NCI-H2029 (cell line): ENCODE measurements around the gene GRHL3.

Experiments used
- DNase-seq: peaks from one replicate; lab custom pipeline; 2025; lab: John Stamatoyannopoulos, UW

The GRHL3 gene

DNA sequence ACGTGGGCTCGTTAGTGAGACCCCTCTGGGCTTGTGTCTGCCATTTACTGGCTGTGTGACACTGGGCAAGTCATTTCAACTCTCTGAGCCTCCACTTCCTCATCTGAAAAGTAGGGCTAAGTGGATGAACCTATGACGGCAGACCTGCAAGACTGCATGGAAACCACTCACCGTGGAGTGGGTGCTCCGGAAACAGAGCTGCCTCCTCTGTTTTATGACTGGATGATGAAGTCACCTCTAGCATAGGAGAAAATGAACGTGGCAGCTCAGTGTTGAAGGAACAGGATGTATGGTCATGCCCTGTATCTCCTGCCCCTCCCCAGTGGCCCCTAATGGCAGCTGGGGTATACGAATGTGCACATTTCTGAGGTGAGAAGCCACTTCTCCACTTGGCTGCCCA, 53.9 kb downstream of the GRHL3 start:
- DNase-seq = no peak

DNA sequence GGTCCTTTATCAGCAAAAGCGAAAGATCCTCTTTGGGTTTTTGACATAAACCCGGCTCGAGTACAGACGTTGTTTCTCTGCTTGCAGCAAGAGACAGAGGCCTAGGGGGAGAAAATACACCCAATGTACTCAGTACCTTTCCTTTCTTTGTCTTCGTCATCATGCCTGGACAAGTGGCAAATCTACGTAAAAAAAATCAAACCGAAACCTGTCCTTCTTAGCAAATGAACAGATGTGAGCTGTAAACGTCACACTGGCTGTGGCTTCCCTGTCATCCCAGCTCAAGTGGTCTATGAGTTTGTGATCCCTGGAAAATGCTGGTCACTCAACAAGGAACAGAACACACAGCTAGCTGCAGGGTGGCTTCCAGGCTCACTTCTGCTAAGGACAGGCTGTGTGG, 54.6 kb downstream of the GRHL3 start:
- no peak for DNase-seq

DNA sequence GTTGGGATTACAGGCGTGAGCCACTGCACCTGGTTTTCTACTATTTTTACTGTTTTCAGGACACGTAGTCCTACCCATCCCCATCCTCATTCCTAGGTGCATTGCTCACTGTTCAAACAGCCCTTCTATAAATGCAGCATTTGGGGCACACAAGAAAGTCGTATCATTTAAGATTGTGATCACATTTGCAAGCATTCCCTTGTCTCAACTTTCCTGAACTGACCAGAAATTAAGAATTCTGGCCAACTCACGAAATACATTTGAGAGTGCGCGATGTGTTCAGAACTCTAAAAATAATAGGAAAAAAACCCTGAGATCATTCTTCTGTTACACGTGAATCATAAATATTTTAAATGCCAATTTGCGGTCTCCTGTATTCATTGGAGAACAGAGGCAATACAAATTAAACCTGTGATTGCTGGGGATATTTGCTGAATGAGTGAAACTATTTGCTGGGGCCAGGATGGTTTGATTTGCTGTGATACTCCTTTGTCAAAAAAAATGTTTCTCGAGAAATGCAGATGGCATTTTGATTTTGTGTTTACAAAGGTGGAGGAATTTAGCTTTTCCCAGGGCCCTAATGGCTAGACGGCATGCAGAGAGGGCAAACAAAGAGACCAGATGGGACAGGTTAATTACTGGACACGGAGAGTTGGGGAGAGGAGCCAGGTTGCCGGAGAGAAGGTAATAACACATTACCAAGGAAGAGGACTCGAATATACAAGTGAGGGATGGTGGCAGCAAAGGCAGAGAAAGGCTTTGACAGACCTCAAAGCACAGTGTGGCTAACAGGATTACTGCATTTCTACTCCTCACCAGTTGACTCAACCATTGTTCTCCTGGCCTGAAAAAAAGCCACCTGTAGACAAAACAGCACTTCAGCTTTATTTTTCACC, 56.0 kb downstream of the GRHL3 start:
- DNase-seq = no peak

DNA sequence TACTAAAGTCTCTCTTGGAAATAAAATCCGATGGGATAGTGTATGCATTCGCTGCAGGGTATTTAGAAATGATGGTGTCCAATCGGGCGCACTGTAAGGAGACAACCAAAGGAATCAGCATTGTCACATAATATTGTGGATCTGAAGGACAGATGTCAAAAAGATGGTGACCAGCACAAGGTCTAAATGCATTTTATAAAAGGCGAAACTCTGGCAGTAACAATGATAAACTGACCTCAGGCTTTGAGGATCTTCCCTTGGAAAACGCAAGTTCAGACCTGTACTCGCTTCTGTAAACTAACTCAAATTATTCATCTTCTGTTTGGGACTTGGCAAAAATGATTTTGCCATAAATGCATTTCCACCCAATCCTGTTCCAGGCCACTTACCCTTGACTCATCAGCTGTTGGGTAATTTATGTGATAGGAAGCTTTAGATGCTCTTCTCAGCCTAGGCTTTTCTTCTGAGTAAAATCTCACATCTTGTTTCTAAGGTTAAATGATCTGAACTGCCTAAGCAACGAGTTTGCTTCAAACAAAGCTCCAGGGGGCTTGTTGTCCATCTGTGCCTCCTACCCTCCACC, 60.7 kb downstream of the GRHL3 start:
- no peak for DNase-seq

DNA sequence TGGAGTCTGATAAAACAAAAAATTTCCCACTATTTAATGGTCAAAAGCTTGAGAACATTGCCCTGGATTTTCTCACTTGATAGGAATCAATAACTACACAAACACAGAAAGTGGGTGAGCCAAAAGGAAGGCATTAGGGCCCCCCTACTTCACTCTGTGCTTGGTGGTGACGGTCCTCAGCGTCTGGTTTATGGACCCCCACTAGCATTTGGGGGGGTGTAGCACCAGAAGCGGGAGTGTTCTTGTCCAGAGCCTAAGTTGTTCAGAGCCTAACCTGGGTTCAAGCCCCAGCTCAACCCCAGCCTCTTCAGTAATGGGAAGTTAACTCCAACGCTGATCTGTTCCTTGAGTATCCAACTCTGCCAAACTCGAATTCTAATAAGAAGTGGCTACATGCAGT, 61.4 kb downstream of the GRHL3 start:
- no peak for DNase-seq

DNA sequence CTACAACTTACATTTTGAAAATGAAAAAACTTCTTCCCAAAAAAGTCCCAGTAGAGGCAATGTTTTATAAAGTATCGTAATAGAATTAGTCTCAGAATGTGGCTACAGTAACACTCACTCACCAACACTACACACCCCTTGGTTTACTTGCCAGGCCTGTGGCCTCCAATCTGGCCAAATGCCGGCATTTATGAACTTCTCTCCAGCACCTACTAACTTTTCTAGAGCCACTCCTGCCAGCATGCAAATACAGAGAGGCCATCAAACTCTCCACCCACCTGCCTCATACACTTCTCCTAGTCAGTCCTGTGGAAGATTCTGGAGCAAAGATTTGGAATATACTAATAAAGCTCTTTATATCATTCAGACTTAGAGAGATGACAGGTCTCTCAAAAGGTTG, 62.1 kb downstream of the GRHL3 start:
- no peak for DNase-seq

DNA sequence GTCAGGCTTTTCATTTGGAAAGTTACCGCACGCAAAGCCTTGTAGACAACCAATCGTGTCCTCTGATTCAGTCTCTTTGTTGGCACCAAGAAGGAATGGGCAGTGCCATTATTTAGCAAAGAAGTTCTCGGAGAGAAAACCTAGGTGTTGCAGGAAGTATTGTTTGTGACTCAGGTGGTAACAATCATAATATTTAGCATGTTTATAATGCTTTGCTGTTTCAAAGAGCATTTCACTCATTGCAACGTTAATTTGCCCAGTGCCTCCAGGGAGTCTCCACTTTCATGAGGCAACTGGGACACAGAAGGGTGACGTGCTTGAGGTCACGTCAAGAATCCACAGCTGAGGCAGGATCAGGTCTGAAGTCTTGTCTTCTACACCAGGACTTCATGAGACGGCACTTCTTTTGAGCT, 63.0 kb downstream of the GRHL3 start:
- no peak for DNase-seq

DNA sequence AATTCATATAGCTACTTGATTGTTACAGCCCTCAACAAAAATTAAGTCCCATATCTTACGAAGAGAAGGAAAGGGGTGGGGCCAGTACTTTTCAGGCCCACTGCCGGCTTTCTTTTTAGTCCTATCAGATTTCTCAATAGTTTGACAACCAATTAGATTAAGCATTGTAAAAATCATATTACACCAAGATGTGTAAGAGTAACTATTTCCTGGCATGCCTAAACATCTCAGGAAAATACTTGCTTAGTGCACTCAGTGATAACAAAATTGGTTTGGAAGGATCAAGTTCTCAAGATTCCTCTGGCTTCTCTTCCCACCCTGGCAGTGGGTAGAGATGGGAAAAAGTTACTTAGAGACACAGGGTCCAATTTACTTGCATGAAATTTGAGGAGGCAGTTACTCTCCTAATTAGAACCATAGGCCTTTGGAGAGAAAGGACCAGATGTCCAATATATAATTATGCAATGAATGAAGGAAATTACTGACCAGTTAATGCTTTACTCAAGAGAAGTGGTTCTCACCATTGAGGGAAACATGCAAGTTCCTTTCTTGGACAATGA, 64.3 kb downstream of the GRHL3 start:
- DNase-seq = no peak

DNA sequence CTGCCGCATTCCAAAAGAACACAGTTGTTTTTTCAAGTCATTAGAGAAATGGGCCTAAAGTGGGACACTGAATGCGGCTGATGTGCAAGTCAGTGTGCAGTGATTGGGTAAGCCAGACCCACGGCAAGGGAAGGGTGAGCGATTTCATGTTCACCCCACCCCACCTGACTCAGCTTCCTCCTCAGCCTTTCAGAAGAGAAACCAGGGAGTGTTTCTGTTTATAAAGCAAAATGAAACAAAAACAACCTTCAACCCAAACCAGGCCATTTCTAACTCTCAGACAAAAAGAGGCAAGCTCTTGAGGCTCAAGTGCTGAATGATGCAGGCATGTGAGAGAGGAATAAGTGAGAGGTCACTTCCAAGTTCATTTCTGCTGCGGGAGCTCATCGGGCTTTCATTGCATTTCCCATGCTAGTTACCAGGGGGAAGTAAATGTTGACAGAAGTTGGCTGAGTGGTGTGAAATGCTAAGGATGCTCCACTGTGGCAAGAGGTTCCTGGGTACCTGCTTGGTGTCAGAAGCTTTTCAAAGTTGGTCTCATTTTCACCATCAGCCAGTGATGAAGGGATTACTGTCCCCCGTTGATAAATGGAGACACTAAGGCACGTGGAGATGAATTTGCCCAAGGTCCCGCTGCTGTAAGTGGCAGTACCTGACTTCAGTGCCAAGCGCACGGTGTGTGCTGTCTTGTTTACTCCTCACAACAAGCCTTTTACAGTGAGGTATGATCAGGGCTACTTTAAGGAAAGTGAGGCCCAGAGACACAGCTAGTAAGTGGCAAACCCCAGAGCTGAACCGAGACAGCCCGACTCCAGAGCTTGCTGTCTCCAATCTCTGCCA, 65.3 kb downstream of the GRHL3 start:
- no peak for DNase-seq

DNA sequence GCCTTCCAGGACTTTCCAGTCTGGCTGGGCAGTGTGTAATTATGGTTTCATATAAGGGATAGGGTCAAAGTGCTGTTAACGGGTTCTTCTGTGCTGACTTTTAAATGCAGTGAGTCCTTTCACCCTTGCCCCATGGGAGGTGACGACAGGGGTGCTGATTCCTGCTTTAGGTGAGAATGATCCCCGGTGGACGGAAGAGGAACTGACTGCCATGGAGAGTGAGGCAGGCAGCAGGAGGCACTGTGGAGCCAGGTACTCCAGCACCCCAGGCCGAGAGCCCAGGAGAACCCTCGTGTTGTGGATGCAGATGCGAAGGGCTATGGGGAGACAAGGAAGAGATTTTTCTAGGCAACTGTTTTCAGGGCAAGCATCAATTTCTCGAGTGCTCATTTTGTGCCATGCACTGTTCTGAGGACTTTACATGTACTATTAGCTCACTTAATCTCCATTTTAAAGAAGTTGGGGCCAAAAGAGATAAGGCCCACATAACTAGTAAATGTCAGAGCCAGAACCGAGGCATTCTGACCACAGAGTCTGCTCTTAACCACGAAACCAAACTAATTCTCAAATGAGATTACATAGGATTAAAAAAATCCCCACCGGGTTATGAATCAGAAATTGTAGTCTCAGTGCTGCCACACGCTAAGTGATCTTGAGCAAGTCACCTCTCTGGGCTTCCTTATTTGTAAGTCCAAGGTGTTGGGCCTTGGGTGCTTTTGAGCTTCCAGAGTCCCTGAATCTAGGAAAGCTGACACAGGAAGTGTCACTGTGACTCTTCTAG, 66.2 kb downstream of the GRHL3 start:
- DNase-seq = no peak

DNA sequence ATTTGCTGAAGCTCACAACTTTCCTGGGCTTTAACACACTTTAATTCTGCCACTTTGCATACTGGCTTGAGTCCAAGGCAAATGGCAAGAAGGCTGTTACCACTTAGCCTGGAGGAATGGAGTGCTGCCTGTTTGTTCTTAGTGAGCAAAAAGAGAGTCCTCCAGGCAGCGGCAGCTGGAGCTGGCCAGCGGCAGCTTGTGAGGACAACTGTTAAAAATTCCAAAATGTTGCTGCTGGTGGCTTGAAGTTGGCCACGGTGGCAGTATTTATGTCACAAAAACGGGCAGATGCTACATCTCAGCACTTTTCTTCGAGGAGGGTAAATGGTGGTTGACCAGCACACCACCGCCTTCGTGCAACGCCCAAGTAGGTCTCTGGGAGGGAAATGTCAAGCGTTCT, 67.1 kb downstream of the GRHL3 start:
- peak; percentile 2 for DNase-seq

DNA sequence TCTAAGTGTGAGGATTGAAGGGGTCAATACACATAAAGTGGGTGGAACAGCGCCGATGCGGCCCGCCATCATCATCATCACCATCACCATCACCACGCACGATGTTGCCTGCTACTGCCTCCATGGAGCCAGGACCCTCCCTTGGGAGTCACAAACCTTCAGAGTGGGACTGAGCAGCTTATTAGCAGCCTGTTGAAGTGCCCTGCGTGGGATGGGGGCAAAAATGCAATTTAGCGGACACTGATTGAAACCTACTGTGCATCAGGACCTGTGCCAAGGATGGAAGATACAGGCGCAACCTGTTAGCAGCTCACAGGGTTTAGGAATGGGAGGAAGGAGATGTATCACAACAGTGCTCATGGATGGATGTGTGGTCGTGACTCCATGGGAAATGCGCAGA, 67.8 kb downstream of the GRHL3 start:
- DNase-seq = no peak

DNA sequence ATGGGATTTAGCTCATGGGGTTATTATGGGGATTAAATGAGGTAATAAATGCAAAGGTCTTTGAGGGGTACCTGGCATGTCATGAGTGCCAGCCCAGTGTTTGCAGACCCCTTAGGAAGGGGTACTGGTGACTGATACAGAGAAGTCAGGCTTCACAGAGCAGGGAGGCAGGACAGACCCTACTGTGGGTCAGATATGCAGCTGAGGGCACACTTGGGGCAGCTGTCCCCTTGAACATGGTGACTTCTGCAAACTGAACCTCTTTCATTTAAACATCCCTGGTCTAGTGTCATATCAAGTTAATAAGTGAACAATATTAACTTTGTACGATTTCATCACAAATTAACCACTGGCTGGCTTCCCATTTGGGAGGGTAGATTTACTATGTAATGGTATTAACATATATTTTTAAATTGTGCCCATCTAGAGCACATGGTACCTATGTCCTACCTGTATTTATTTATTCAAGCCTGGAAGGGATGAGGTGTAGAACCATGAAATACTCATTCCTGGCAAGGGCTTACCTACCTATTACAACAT, 68.5 kb downstream of the GRHL3 start:
- no peak for DNase-seq

DNA sequence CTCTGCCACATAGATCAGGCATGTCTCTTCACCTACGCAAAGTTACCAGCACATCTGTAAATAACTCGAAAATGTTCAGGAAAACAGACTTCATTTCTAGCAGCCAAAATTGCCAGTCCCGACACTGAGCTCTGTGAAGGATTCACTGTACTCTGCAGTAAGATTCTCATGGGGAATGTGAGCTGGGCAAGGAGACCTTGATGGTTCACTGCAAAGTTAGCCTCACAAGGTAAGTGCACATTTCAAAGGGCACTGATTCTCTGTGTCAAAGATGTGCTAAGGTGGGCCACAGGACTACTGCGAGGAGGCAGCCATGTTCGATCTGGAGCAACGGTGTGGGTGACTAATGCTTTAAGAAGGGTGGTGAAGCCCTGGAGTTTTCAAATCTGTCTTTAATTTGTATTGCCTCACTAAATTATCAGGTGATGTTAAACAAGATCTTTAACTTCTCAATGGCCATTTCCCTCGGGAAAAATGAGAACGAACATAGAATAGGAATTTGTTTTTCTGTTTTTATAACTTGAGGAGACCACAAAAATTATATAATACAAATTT, 69.3 kb downstream of the GRHL3 start:
- no peak for DNase-seq

DNA sequence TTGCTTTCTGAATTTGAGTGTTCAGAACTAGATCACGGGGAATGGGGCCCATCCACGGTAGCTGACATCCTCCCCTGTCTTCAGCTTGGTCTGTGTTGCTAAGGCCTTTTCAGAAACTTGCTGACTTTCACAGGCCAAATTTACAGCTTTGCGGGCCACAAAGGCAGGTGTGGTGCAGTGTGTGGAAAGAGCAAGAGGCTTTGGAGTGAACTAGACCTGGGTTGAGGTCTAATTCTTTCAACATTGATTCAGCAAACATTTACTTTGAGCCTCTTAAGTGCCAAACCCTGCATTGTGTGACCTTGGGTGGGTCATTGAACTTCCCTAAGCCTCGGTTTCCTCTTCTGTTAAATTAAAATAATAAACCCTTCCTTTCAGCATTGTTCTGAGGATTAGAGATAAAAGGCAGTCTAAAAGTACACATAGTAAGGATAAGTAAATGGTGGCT, 70.1 kb downstream of the GRHL3 start:
- no peak for DNase-seq

DNA sequence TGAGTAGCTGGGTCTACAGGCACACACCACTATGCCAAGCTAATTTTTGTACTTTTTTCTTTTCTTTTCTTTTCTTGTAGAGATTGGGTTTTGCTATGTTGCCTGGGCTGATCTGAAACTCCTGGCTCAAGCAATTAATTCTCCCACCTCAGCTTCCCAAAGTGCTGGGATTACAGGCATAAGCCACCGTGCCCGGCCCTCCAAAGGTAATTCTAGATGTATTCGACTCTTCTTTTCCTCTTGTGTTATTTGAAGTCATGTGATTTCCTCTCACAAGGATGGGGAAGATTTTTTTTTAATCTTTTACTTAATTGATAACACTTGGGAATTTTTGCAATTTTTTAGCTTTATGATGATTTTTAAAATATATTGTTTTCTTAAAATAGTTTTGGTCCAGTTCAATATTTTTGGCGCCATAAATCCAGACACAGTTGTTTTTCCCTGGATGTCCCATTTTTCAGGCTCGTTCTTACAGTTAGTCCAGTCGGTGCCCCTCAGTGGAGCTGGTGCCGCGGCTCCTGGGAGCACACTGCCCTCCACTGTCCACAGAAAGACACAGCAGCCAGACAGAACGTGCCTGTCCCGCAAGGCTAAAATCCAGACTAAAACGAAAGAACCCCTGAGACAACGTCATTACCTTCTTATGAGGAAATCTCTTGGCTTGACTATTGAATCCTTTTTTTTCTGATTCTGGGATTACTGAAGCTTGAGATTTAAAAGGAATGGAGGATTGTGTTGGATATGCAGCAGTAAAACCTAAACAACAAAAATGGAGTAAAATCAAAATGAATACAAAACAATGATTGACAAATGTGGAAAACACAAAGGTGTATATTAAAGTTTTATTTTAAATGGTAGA, 72.0 kb downstream of the GRHL3 start:
- peak; percentile 30 for DNase-seq

DNA sequence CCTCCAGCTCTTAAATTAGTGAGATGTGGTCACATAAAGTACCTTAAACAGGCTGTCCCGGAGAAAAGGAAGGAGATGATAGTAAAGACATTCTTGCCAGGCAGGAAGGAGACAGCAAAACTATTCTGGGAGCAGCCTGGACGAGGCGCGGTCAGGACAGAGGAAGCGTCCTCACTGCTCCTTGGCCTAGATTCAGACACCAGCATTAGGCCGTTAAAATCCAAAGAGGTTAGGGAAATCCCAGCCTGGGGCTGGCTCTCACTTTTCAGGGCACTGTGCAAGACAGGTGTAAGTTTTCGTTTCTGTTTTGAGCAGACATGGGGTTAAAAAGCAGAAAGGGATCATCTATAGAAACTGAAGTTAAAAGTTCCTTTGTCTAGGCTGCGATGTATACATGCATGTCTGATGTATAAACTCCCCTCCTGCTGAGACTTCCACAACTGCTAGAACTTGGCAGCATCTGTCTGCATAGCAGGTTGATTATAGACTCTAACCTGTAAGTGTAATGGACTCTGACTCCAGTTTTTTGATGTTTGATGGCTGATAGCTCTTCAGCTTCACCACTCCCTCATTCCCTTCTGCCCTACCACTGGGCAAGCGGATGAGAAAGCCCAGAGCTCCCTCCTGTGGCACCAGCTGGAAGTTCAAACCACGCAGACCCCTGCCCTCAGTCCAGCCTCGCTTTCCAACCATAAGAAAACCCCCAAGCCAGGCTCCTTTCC, 72.9 kb downstream of the GRHL3 start:
- peak; percentile 44 for DNase-seq

DNA sequence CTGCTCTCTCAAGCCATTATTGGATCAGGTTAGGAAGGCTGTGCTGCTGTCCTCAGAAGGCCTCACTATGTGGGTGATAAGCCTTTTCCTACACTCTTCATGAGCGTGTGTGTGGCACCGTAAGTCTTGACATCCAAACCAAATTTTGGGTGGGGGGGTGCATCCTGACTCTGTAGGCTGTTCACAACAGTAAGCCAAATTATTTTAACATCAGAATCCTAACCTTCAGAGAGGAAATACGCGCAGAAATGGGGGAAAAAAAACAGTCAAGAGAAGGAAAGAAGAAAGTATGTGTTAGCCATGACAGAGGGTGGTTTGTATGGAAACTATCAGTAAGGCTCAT, 73.4 kb downstream of the GRHL3 start:
- DNase-seq = no peak

DNA sequence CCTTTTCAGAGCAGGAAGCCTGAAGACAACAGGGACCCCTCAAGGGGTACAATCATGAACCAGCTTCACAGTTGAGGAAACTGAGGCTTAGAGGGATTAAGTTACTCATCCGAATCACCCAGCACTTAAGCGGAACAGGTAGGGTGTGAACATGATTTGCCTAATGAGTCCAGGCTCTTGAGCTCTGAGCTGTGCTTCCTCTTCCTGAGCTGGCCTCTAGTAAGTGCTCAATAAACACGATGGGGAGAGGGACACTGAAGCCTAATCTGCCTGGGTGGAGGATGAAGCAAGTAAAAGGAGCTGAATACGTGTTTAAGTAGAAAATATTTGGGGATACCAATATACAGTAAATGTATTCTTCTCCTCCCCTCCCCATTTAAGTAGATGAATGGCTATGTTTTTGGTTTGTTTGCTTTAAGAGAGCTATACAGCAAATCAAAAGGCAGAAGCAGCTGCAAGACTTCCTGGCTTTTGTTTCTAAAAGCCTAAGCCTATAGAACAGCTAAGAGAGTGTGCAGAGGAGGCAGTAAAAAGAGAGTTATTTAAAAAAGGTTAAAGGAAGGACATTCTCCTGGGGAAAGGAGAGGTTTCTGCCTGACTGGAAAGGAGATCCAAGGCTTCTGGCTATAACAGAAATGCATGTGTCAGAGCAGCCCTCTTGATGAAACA, 74.0 kb downstream of the GRHL3 start:
- DNase-seq = peak; percentile 5
